ENCODE measurements around the gene ATP6V1F.

ATP6V1F gene

DNA sequence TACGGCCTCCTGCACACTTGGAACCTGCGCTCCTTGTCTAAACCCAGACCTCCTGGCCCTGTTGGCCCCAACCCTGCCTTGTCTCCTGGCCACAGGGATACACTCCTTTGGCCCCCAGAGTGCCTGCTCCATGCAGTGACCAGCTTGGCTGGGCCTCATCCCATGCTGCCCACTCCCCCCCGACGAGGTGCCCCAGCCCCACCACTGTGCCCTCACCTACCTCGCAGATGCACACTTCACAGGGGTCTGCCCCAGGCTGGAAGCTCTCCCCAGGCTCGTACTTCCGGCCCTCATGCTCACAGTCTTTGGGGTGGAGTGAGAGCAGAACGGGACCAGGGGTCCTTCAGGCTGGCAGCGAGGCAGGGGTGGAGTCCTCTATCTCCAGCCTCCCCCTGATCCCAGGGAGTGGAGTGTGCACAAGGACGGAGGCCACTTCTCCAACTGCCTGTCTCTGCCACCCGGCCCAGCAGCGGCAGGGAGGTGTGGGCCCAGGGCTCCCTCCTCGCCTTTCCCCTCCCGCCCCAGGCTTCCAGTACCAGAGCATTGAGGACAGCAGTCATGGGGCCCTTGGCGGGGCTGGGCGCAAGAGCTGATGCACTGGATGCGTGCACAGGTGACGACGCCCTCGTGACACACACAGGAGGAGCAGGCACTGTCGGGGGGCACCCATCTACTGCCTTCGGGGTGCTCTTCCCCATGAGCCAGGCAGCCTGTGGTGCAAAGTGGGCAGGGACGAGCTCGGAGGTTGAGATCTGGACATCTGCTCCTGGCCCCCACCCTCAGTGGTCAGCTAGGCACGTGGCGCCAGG lies 22.1 kb downstream of the ATP6V1F start:
- peak; percentile 37 for DNase-seq

DNA sequence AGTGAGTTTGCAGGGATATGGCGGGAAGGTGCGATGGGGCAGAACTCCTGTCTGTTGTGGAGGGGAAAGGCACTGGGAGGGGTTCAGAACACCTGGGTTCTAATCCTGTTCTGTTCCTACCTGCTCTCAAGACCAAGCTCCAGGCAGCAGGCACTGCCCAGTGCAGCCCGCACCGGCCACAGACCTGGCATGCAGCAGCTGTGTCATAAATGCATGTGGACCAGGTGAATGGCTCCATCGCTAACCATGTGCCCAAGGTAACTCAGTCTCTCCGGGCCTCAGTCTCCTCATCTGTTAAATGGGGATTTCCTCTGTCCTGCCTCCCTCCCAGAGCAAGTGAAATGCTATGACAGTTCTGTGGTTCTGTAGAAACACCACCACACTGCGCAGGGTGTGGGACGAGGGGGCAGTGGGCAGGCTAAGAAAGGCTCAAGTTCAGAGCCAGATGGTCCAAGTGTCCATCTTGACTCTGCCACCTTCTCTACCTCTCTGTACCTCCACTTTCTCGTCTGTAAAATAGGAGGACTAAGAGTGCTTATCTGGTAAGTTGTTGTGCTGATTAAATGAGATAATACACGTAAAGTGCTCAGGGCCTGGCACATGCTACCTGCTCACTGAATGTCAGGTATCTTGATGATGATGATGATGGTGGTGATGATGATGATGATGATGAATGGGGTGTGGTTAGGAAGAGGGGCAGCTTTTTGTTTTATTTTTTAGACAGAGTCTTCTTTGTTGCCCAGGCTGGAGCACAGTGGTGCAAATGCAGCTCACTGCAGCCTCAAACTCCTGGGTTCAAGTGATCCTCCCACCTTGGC lies 22.9 kb downstream of the ATP6V1F start:
- DNase-seq: peak; percentile 27

DNA sequence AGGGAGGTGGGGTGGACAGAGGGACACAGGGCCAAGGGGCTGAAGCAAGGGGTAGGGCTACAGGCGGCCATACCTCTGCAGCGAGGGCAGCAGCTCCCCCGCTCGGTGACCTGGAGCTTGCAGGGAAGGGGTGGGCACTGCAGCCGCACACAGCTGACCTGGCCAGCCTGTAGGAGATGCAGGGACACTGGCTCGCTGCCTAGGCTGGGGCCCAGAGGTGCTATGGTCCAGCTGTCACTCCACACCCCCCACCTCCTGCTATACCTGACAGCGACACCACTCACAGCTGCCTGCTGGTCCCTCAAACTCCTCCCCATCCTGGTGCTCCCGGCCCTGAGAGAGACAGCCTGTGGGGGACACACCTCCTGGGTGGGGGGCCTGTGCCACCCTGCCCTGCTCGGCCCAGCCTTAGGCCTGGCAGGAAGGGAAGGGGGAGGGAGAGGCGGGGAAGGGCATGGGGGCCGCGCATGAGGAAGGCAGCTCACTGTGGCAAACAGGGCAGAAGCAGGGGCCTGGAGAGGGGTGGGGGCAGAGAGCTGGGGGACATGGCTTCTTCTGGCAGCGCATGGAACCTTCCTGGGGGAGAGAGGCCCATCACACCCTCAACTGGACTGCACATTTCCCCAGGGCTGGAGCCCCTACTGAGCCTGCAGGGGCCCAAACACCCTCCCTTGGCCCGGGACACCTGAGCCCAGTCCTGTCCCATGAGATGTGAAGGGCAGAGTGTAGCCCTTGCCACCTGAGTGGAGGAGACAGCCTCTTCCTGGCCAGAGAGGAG lies 23.9 kb downstream of the ATP6V1F start:
- peak; percentile 37 for DNase-seq

DNA sequence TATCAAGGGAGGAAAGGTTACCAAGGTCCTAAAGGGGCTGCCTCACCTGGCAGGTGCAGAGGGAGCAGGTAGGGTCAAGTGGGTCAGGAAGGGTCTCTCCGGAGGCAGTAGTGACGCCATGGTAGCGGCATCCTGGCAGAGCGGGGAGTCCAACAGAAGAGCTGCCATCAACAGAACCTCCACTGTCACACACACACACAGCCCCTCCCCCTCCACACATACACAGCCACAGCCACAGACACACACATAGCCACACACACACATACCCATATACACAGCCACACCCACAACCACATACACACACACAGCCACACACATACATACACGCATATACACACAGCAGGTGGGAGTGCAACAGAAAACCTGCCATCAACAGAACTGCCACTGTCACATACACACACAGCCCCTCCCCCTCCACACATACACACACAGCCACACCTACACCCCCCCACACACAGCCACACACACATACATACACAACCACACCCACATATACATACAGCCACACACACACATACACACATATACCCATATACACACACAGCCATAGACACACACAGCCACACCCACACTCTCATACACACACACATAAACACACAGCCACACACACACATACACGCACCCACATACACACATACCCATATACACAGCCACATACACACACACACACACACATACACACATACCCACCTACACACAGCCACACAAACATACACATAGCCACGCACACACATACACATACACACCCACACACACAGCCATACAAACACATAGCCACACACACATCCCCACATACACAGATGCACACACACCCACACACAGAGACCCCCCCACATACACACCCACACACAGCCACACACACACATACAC lies 24.7 kb downstream of the ATP6V1F start:
- peak; percentile 27 for DNase-seq

DNA sequence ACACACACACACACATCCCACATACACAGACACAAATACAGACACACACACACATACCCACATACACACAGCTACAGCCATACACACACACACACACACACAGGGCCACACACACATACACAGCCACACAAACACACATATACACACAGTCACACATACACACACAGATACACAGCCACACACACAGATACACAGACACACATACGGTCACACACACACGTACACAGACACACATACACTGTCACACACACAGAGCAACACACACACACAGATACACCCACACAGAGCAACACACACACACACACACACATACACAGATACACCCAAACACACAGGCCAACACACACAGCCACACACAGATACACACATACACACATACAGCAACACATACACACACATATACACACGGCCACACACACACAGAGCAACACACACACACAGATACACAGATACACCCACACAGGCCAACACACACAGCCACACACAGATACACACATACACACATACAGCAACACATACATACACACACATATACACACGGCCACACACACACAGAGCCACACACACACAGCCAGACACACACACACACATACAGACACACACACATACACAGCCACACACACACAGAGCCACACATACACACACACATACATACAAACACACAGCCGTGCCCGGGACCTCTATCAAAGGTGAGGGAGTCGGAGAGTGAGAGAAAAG lies 25.5 kb downstream of the ATP6V1F start:
- DNase-seq: no peak

DNA sequence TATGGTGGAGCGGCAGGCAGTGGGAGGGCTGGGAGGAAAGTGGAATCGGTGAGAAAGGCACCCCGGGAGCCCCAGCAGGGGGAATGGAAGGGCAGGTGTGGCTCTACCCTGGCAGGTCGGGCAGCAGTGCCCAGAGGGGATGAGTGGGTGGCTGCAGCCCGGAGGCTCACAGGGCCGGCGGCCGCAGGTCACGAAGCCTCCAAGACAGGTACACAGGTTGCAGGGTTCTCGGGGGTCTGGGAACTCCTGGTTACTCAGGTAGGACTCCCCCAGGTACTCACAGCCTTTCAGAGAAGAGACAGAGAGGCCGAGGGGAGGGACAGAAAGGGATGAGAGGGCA lies 26.1 kb downstream of the ATP6V1F start:
- DNase-seq: peak; percentile 20

DNA sequence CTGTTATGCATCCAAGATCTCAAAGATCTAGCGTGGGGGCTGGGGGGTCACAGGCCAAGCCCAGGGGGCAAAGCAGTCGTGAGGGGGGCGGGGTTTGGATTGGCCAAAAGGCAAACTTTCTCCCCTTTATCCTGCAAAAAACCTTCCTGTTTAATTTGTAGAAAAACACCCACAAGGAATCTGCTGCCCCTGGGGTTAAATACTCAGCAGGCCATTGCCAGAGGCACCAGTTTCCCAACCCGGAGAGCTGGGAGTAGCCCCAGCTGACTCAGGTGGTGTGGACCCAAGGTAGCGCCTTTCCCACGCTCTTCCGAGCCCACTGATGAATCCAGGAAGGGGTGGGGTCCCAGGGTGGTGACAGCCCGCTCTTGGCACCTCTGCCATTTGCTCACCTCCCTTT lies 26.5 kb downstream of the ATP6V1F start:
- peak; percentile 10 for DNase-seq

DNA sequence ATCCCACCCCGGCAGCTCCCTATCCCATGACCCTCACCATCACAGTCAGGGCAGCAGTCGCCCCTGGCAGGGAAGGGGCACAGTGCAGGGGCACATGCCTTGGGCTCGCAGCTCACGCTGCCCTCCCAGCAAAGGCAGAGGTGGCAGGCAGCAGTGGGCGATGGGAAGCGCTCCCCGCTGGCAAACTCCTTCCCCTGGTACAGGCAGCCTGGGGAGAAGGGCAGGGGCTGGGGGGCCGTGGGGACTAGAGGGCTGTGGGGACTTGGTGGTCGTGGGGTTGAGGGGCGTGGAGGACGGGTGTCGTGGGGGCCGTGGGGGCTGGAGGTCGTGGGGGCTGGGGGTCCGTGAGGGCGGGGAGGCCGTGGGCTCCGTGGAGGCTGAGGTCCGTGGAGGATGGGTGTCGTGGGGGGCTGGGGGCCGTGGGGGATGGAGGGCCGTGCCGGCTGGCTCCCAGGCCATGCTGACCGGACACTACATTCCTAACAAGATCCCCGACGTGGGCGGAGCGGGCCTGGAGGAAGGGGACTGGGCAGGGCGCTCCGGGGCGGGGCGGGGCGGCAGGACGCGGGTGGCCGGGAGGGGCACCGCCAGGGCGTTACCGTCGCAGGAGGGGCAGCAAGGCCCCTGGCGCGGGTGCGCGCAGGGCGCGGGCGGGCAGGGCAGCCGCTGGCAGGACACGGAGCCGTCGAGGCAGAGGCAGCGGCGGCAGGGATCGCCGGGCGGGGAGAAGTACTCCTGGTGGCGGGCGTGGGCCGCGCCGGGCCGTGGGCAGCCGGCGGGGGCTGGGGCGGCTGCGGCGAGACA lies 27.9 kb downstream of the ATP6V1F start:
- DNase-seq: peak; percentile 47

DNA sequence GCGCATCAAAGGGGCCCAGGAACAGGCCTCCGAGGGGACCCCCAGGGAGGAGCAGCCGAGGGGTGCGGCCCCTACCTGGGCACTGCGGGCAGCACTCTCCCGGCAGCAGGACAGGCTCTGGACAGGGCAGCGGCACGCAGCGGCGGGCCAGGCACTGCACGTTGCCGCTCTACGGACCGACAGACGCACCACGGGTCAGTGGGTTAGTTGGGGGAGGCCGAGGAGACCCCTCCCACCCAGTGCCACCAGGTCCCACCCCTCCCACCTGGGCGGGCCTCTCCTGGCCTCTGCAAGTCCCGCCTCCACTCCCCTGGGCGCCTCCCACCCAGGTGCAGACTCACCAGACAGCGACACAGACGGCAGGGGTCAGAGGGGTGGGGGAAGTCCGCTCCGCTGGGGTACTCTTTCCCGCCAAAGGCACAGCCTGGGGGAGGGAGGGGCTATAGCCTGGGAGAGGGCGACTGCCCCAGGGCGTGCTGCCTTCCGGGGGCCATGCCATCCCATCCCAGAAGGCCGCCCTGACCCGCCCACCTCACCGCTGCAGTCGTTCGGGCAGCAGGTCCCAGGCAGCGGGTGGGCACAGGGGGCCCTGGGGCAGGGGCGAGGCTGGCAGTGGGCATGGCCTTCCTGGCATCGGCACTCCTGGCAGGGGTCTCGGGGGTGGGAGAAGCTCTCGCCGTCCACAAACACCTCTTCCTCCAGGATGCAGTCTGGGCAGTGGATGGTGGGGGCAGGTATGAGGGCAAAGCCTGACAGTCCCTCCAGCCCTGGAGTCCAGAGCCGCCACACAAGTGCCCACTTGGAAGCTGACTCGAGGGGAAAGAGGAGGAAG lies 28.7 kb downstream of the ATP6V1F start:
- peak; percentile 42 for DNase-seq

DNA sequence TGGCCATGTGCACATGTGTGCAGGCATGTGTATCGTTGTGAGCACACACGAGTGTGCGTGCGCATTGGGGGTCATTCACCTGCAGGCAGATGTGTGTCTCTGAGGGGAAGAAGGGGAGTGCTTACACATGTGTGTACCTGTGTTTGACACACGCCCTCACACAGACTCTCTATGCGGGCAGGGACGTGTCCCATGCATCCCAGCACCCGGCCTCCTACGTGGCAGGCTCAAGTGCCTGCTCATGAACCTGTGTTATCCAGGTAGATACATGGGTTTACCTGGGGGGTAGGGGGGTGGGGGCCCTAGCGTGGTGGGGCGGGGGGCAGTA lies 29.2 kb downstream of the ATP6V1F start:
- no peak for DNase-seq

DNA sequence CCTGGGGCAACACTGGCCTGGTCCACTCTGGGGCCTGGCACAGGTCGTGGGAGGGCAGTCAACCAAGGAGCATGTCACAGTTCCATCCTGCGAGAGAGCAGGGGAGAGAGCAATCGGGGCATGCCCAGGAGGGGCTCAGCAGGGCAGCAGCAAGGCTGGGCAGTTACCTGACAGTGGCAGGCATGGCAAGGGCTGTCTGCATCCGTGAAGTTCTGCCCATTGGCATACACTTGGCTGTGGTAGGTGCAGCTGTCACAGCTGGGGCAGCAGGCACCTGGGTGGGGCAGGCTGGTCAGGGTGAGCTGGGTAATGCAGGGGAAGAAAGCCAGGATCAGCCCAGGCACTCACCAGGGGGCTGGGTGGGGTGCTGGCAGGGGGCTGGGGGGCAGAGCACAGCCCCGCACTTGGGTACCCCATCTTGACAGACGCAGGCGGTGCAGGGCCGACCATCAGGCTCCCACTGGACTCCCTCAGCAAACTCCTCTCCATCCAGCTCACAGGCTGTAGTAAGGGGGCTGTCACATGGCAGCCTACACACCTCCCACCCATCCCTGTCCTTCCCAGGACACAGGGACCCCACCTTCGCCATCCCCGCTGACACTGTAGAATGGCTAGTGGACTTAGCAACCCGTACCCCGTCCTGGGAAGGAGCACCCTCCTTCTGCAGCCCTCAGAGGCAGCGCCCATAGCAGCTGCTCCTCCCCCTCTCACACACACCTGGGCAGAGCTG lies 30.0 kb downstream of the ATP6V1F start:
- DNase-seq: peak; percentile 38

DNA sequence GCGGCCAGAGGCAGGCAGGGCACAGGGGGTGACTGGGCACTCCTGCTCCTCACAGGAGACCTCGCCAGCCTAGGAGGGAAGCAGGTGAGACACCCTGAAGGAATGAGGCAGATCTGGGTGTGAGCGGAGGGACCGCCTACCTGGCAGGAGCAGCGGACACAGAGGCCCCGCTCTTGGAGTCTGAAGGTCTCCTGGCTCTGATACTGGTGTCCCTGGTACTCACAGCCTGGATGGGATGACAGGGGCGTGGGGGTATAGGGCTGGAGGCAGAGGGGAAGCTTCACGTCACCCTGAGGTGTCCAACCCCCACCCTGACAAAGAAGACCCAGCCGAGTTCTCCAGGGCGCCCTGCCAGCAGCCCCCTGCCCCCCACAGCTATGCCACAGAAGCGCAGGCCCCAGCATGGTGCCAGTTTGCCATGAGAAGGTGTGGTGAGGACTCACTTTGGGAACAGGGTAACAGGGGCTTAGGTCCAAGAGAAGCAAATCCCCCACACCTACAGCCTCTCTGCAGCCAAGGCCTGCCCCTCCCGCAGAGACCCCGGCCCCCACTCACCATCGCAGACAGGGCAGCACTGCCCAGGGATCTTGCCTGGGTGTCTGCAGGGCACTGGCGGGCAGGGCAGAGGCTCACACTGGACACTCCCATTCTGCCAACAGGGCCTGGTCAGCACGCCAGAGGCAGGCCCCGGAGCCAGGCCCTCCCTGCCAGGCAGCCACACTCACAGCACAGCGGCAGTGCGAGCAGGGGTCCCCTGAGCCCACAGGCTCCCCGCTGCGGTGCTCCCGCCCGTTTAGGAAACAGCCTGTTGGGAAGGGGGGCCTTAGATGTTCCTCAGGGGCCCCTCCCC lies 30.8 kb downstream of the ATP6V1F start:
- DNase-seq: peak; percentile 30

DNA sequence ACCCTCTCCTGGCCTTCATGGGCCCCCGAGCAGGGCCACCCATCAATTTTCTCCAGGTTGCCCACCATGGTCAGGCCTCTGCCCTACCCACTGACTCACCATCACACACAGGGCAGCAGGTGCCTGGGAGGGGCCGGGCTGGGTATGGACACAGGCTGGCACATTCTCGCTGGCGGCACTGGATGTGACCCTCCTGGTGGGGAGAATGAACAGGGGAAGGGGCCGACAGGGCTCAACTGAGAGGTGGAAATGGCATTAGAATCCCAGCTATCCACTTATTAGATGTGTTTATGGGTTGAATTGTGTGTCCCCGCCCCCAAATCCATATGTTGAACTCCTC lies 31.4 kb downstream of the ATP6V1F start:
- peak; percentile 42 for DNase-seq

DNA sequence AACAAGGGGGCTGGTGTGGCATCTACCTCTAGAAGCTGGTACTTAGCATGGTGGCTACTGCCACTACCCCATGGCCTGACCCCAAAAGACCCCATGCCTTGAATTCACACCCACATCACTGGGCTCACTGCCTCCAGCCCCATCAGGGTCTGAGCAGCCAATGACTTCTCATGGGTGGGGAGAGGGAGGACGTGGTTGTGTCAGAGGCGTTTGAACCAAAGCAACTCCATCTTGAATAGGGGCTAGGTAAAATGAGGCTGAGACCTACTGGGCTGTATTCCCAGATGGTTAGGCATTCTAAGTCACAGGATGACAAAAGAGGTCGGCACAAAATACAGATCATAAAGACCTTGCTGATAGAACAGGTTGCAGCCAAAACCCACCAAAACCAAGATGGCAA lies 32.7 kb downstream of the ATP6V1F start:
- DNase-seq: no peak

DNA sequence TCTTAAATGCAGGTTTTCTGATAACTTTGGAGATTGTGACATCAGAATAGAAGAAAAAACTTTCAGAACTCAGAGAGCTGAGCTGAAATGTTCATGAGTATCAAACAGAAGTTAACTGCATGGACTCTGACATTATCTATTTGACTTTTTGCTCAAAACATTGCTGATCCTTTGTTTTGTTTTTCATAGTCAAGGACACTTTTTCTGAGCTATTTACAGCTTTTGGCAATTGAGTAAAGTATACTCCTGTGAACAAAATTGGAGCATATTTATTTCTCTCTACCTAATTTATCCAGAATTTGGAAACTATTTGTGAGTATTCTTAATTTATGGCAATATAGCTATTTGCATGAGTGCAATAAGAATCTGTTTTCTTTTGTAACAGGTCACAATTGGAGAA lies 36.7 kb downstream of the ATP6V1F start:
- DNase-seq: no peak

DNA sequence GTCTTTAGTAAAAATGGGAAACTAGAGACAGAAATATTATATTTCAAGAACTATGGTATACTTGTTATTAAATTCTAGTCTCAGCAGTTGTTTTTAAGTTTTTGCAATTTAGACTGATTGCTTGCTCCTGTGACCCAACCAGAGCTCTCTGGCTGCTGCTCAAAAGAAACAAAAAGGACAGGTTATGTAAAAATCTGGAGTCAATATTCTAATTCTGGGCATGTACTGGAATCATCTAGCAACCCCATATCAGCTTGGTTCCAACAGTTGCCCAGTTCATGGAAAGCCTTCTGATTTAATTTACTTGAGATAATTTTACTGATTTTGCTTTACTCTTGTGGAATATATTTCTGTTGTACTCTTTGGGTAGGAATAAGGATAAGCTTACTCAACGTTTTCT lies 37.6 kb downstream of the ATP6V1F start:
- DNase-seq: no peak

DNA sequence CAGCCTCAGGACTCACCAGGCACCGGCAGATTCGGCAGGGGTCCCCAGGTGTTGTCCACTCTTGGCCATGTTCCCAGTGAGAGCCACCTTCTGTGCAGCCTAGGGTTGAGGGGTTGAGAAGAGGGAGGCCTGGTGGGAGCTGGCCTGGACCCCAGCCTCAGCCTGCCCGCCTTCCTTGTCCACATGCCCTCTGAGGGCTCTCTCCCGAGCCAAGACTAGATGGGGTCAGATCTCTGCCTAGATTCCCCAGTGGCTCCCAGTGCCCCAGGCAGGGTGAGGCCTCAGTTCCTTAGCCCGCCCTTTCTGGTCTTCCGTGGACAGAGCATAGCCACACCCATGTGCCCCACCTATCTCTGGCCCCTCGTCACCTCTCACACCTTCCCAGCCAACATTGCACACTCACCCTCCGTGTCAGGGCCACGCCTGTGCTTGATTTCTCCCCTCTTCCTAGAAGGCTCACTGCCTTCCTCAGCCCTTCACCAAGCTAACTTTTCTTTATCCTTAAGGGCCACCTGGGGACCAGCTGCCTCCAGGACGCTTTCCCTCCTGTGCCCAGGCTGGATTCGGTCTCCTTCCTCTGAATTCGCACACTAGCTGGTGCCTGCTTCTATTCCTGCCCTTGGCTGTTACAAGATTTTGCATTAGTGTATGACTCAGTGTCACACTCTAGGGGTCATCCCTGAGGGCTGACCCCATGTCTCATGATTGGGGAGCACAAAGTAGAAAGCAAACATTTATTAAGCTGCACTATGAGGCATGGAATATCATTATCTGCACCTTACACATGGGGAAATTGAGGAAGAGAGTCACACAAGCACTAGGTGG lies 40.3 kb downstream of the ATP6V1F start:
- DNase-seq: no peak

All from right forelimb (tissue), 1 donor.